HG02938 (cell line): ENCODE results near the gene CCDC81.
"Not testable (repeated sequence)": the region's sequence is repeated elsewhere in the genome, so short reads cannot be mapped to it uniquely, and the experiment has no call there.

Experiments used
- ATAC-seq: cut with Tn5 transposase; IDR thresholded peaks from one replicate; pipeline ENCODE4 v1.9.1; 2021; ENCODE audit warnings: mild to moderate bottlenecking, moderate library complexity; ENCODE audit not compliant: unreplicated experiment

The CCDC81 gene

DNA sequence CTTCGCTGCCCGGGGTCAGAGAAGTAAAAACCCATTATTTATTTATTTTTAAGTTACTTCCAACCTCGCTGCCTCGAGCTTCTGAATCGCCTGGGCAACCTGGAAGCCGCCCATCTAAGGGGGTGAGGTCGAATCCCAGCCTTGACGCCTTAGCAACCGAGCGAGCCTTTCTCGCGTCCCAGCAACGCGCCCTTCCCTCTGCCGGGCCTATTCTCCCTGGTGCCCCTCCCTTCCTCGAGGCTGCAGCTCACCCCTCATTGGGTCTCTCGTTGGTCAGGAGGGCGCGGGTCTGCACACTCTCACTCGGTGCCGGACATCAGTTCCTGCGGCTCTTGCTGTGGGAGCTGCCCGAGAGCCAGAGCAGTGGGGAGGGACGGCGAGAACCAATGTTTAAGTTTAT, at the start of gene CCDC81:
Gene CCDC81, plus strand, starts transcription at position 302 of the 400 bp plus-strand sequence. CDS start 277 bp downstream, outside the sequence.
- ATAC-seq = no peak

DNA sequence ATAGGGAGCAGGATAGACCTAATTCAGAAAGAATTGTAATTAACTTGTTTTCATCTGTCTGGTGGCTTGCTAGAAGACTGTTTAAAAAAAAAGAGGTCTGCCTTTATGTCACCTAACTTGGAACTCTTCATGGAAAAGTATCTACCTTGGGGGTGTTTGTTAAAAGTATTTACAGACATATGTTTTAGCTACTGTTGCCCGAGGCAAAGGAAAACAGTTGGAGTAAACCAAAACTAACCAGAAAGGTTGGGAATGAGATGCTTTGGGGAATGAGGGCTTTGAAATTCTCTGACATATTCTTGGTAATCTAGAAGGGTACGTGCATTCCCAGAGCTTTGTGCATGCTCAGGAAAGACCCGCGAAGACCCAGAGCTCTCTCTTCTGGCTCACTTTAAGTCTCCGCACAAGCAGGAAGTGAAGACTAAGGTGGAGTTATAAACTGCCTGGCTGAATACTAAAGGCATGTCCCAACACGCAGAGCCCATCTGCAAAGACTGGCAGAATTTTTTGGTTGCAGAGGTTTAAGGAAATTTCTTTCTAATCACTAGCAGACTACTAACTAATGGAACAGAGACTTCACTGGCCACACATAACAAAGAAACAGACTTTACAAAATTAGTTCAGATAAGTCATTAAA, 39.4 kb upstream of the CCDC81 start:
- ATAC-seq = no peak

DNA sequence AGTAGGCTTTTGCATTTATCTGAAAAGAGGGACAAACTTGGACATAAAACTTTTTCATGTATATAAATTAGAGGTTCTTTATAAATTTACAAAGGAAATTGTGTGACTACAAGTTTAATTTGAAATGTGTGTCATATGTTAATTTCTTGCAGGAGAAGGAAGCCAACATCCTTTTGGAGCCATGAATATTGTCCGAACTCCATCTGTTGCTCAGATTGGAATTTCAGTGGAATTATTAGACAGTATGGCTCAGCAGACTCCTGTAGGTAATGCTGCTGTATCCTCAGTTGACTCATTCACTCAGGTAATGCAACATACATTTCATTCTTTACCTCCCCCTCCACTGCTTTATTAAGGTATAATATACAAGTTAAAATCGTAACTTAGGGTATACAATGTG, 37.5 kb upstream of the CCDC81 start:
- no peak for ATAC-seq

DNA sequence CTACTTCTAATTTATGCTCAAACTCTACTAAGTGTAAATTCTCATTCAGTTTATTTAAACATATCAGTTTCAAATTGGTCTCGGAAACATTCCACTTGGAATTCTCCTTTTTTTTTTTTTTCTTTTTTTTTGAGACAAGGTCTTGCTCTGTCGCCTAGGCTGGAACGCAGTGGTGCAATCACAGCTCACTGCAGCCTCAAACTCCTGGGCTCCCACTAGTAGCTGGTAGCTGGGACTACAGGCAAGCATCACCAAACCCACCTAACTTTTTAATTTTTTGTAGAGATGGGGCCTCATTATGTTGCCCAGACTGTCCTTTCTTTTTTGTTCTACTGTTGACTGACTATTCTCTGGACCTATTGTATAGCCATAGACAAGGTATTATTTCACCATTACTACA, 33.3 kb upstream of the CCDC81 start:
- ATAC-seq = no peak

DNA sequence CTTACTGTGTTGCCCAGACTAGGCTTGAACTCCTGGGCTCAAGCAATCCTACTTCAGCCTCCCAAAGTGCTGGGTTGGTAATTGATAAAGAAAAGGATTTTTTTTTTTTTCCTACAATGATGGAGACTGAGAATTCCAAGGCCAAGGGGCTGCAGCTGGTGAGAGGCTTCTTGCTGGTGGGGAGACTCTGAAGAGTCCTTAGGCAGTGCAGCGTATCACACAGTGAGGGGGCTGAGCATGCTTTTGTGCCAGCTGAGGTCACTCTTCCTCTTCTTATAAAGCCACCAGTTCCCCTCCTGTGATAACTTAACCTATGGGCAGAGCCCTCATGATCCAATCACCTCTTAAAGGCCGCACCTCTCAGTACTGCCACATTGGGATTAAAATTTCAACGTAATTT, 28.2 kb upstream of the CCDC81 start:
- ATAC-seq = no peak

DNA sequence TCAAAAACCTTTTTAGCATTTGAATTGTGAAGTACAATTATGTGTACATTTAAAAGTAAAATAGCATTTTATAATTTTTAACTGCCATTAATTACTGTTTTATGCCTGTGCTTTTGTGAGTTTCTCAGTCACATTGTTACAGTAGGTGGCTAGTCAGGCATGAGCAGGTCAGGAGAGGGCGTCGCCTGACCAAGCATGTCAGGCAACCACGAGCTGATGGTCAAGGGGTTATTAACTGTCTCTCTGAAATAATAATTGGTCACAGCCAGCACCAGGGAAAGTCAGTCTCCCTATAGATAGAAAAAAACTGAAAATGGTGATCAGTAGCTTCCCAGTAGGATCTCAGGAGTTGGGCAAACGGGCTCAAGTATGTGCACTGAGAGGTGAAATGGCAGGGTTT, 19.4 kb upstream of the CCDC81 start:
- no peak for ATAC-seq

DNA sequence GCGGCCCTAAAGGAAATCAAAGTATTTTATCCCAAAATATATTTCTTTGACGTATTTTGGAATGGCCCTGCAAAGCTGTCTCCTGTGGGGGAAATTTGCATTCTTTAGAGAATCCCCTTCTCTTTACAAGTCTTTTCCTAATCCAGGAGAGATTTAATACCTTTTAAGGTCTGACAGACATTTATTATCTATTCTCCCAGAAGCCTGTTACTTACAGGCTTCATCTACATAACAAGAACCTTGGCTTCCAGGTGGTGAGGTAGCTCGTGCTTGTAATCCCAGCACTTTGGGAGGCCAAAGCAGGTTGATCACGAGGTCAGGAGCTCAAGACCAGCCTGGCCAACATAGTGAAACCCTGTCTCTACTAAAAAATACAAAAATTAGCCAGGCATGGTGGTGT, 17.3 kb upstream of the CCDC81 start:
- ATAC-seq = not testable (repeated sequence)

DNA sequence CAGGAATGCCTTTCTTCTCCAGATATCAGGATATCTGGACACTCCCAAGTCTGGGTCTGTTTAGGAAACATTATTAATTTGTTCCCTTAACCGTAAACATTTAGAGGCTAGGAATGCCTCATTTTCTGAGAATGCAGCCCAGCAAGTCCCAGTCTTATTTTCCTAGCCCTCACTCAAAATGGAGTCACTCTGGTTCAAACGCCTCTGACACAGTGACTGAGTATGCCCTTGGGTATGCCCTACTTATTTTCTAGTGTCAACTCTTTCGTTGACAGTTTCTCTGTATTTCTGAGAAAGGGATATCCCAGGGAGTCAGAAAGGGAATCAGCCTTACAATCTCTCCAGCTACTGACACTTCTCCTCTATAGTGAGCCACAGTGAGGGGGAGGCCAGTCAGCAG, 16.0 kb upstream of the CCDC81 start:
- no peak for ATAC-seq

DNA sequence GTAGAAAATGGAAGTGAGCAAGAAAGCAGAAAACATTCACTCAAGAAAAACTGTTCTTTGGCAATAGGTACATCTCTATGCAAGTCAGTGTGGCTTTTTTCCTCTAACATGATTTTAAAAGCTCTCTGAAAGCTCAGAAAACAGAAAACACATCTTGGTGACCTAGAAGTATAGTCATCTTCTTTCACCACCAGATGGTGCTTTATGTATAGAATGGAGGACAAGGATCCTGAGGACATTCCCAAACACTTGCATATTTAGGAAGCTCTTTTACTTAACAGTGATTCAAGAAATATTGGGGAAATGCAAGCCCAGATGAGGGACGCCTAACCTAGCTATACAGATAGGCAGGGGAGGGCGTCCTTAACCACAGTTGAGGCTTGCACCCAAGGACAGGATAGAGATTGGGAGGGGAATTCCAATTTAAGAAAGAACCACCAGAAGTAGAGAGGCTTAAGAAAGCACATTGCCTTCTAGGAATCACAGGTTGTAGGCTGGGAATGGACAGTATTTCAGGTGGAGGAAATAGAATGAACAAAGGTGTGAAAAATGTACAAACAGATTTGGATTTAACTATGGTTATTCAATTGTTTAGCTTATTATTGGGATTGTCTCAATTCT, 13.8 kb upstream of the CCDC81 start:
- ATAC-seq = no peak

DNA sequence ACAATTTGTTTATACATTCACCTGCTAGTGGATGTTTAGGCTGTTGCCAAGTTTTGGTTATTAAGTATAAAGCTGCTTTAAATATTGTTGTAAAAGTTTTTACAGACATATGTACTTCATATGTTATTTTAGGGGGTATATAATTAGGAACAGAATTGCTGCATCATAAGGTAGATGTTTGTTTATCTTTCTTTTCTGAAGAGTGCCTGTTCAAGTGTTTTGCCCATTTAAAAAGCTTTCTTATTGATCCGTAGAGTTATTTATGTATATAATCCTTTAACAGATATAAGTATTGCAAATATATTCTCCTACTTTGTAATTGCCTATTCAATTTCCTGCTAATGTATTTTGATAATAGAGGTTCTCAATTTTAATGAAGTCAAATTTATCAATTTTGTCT, 11.3 kb upstream of the CCDC81 start:
- ATAC-seq = no peak

DNA sequence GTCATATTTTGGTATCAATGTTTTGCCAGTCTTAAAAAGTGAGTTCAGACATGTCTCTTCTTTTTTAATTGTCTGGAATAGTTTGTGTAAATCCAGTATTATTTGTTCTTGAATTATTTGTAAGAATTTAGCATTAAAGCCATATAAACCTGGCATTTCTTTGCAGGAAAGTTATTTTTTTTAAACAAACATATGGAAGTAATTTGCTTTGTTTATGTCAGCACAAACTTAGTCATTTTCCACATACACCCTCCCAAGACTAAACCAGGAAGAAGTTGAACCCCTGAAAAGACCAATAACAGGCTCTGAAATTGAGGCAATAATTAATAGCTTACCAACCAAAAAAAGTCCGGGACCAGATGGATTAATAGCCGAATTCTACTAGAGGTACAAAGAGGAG, 9.1 kb upstream of the CCDC81 start:
- ATAC-seq = no peak

DNA sequence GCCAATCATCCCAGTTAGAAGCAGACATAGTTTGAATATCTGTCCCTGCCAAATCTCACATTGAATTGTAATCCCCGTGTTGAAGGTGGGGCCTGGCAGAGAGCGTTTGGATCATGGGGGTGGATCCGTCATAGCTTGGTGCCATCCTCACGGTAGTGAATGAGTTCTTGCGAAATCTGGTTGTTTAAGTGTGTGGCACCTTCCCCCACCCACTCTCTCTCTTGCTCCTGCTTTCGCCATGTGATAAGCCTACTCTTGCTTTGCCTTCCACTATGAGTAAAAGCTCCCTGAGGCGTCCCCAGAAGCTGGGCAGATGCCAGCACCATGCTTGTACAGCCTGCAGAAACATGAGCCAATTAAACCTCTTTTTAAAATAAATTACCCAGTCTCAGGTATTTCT, 5.0 kb upstream of the CCDC81 start:
- no peak for ATAC-seq

DNA sequence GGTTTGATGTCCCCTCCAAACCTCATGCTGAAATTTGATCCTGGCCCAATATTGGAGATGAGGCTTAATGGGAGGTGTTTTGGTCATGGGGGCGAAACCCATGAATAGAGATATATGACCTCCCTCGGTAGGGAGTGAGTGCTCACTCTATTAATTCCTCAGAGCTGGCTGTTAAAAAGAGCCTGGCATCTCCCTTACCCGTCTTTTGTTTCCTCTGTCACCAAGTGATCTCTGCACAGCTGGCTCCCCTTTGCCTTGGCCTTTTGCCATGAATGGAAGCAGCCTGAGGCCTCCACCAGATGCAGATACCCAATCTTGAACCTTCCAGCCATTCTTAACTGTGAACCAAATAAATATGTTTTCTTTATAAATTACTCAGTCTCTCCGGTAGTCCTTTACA, 4.5 kb upstream of the CCDC81 start:
- no peak for ATAC-seq

DNA sequence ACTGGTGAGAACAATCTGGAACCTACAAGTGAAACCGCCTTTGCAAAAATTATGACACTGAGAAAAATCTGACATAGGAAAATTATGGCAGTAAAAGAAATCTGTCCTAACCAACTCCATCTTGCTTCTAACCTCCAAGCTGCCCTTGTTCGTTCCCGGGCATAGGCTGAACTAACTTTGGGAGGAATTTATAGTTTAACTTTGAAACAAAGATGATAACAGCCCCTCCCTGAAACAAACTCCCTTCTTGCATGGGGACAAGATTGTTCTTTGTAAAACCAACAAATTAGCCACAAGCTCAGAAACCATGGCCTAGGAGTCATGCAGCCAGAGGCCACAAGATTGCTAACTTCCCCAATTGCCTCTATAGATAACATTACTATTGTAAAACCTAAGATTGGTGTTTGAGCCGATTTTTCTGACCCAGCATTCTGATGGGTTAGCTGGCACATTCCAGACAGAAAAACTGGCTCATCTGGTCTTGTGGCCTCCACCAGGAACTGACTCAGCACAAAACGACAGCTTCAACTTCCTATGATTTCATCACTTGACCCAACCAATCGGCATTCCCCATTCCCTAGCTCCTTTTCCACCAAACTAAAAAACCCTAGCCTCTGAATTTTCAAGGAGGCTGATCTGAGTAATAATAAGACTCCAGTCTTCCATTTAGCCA, 3.6 kb upstream of the CCDC81 start:
- no peak for ATAC-seq

DNA sequence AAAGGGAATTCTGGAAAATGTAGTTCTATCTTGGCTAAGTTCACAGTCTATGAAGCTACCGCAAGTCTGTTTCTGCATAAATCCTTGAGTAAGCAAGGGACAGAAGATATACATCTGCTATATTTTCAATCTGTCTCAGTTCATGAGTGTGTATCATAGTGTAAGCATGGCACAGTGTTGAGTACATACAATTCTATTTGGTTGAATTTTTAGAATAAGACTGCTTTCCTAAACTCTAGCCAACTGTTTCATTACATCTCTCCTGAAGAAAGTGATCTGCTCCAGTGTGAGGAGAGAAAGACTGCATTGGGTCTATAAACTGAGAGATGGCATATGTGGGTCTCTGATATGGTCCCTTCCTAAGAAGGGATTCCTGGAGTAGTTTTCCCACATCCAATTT, 2.6 kb upstream of the CCDC81 start:
- ATAC-seq = no peak

DNA sequence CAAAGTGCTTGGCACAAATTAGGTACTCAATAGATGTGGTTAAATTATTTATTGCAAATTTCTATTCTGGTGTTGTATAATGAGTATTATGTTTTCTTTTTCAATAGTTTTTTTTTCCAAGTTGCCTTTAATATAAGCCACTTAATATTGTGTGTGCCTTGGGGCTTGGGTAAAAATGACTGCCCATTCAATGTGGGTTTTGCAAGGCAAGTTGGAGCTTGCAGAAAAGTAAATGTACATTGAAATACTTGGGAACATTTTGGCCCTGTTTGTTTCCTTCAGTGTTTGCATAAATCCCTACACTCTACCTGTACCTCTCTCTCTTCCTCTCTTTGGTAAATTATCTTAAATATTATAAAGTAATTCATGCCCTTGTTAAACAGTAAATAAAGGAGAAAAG, 2.1 kb upstream of the CCDC81 start:
- no peak for ATAC-seq

DNA sequence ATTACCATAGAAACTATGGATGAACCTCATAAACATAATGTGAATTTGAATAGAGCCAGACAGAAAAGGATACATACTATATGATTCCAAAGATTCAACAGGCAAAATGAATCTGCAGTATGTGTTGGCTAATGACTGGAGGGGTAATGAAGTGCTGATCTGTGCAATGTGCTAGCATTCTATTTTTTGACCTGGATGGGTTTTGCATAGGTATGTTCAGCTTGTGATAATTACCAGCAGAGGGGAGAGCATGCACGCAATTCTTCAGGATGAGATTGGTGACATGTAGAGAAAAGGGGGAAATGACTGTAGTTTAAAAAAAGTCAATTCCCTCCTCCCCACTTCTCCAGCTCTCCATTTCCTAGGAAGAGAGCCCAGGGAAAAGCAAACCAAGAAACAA, 618 bp upstream of the CCDC81 start:
- ATAC-seq = no peak

DNA sequence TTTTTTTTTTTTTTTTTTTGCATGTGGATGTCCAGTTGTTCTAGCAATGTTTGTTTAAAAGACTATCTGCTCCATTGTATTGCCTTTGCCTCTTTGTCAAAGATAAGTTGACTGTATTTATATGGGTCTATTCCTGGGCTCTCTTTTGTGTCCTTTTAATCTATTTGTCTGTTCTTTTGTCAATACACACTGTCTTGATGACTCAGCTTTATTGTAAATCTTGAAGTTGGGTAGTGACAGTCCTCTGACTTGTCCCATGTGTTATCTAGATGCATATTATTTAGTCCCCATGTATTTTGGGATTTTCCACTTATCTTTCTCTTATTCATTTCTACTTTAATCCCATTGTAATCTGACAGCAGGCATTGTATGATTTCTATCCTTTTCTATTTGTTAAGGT, 3.3 kb downstream of the CCDC81 start:
- no peak for ATAC-seq

DNA sequence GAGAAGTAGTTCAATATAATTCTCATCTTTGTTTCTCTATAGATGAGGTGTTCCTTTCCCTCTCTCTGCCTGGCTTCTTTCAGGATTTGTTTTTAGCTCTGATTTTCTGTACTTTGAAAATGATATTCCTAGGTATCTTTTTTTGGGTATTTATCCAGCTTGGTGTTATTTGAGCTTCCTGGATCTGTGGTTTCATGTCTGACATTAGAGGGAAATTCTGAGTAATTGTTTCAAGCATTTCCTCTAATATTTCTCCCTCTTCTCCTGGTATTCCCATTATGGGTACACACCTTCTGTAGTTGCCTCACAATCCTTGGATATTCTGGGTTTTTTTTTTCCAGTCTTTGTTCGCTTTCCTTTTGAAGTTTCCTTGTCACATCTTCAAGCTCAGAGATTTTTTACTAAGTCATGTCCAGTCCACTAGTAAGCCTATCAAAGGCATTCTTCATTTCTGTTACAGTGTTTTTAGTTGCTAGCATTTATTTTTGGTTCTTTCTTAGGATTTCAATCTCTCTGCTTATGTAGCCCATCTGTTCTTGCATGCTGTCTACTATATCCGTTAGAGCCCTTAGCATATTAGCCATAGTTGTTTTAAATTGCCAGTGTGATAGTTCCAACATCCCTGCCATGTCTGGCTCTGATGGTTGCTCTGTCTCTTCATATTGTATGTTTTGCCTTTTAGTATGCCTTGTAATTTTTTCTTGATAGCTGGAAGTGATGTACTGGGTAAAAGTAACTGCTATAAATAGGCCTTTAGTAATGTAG, 5.8 kb downstream of the CCDC81 start:
- ATAC-seq = no peak

DNA sequence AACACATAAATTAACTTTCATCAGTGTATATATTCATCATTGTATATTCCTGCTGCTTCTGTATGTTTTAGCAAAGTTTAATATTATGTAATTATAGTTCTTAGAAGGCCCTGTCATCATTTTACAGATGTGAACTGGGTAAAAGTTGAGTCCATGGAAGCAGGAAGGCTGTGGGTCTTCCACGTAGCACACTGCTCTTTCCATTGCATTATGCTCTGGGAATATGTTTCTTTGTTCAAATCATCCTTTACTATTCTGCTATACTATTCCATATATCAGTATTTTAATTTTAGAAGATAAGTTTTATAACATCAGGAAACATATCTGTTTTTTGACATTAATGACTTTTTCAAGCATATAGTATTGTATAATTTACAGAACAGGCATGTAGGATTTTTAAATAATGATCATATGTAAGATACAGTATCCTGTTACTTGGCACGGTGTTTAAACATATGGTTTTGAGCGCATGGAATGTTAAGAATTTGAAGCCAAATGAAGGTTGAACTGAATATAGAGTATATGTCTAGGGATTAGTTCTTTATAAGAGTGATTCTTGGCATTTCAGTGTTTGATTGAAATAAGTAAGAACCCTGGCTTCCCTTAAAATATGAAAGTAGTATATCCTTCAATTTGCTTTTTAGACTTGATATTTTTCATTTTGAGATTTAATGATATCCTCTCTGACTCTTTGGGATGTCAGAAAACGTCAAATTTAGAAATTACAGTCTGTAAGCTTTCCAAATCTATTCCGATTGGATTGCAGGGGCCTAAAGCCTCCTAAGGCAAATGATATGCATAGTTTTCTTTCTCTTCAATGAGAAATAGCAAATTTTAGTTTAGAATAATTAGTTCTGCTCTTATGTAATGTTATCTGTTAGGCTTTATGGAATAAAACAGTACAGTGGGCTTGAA, 8.6 kb downstream of the CCDC81 start:
- no peak for ATAC-seq

DNA sequence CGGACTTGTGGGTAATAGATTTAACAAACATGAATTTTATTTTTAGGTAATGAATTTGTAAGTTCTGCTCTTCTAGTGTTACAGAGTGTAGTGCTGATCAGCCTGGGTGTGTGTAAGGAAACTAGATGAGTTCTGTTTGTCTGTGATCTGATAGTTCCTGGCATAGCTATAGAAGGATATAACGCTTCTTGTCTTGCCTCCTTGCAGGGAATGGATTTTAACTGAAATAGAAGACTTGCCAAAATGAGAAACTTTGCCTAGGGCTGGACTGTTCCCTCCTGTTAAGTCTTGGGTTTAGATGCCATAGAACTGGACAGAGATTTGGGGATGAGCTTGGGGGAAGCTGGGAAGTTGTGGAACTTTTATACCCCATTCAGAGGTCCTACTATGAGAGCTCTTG, 11.6 kb downstream of the CCDC81 start:
- ATAC-seq = no peak
